B cell (primary cell): ENCODE results near the gene NEGR1. TPM values are rescaled to one million over a fixed set of nuclear protein-coding genes. Genes with fewer than 3 reads are reported as not detected.

Experiments
- ATAC-seq: fragments of 200-7000 bp; cut with Tn5 transposase; one replicate; pipeline ENCODE4 v1.10.0; 2021; ENCODE audit warnings: low read depth, mild to moderate bottlenecking, moderate number of reproducible peaks, moderate library complexity
- CTCF ChIA-PET: fragments of 350-600 bp; sonication (Branson Sonifier 250); formaldehyde crosslinking; loops from one replicate; lab custom pipeline; 2021; ENCODE audit warnings: antibody characterized with exemption, inconsistent platforms; lab: Charles Lee
- POLR2A ChIA-PET: fragments of 350-600 bp; sonication (Branson Sonifier 250); formaldehyde crosslinking; loops from one replicate; lab custom pipeline; 2021; ENCODE audit warnings: antibody characterized with exemption; lab: Charles Lee
- DNase-seq: peaks from one replicate; pipeline ENCODE4 v3.0.0; 2013
- H2AFZ ChIP-seq: 2 replicates; pipeline ENCODE4 v1.6.1; 2012; ENCODE audit warnings: mild to moderate bottlenecking, low read depth, low read length; ENCODE audit not compliant: insufficient read depth, poor library complexity, severe bottlenecking
- H3K27ac ChIP-seq, 2 donors: 1 replicate in 1 of 2; 2 replicates in 1 of 2; pipeline ENCODE4 v1.5.1; 2012 to 2013; ENCODE audit warnings: low read length in 2 of 2, mild to moderate bottlenecking in 2 of 2, moderate library complexity in 1 of 2
- H3K27me3 ChIP-seq, 4 experiments: fragments of 200-600 bp in 1 of 4; sonication (generic) in 1 of 4; replicated peaks in 1 of 4; 1 replicate in 2 of 4; 2 replicates in 2 of 4; pipeline versions ENCODE4 v1.6.1 to v1.7.0; 2013 to 2016; ENCODE audit warnings: low read length in 3 of 4, mild to moderate bottlenecking in 2 of 4, mixed read lengths in 1 of 4, moderate library complexity in 1 of 4; ENCODE audit not compliant: insufficient read depth in 4 of 4, control insufficient read depth in 3 of 4; ENCODE audit errors: control extremely low read depth in 1 of 4
- H3K36me3 ChIP-seq, 2 experiments: replicated peaks in 1 of 2; 1 replicate in 1 of 2; 2 replicates in 1 of 2; pipeline versions ENCODE4 v1.6.1 to v1.7.1; 2013; ENCODE audit warnings: low read length in 1 of 2; ENCODE audit not compliant: insufficient read depth in 2 of 2, control insufficient read depth in 1 of 2; ENCODE audit errors: control extremely low read depth in 1 of 2, extremely low read depth in 1 of 2
- H3K4me1 ChIP-seq, 2 donors: fragments of 200-600 bp in 1 of 2; sonication (generic) in 1 of 2; 1 replicate in 1 of 2; 2 replicates in 1 of 2; pipeline versions ENCODE4 v1.5.1 to v1.6.1; 2013 to 2017; ENCODE audit warnings: low read length in 2 of 2; ENCODE audit not compliant: control insufficient read depth in 2 of 2, insufficient read depth in 2 of 2
- H3K4me2 ChIP-seq: replicated peaks from 2 replicates; pipeline ENCODE3; 2012; ENCODE audit warnings: mild to moderate bottlenecking, low read depth, low read length; ENCODE audit not compliant: poor library complexity, severe bottlenecking
- H3K4me3 ChIP-seq, 5 experiments: fragments of 200-600 bp in 1 of 5; sonication (generic) in 1 of 5; 1 replicate in 3 of 5; 2 replicates in 2 of 5; pipeline versions ENCODE4 v1.5.1 to v1.7.0; 2011 to 2016; ENCODE audit warnings: low read length in 4 of 5, mild to moderate bottlenecking in 4 of 5, low read depth in 2 of 5, control low read depth in 1 of 5, moderate library complexity in 1 of 5; ENCODE audit not compliant: insufficient read depth in 1 of 5; ENCODE audit errors: control extremely low read depth in 1 of 5, extremely low read depth in 1 of 5
- H3K79me2 ChIP-seq: fragments of 200-600 bp; sonication (generic); one replicate; pipeline ENCODE4 v1.6.0; 2016; ENCODE audit warnings: low read length; ENCODE audit not compliant: control insufficient read depth, insufficient read depth
- H3K9ac ChIP-seq: fragments of 200-600 bp; sonication (generic); 2 replicates; pipeline ENCODE4 v1.6.1; 2017; ENCODE audit warnings: mild to moderate bottlenecking, low read length, moderate library complexity
- H3K9me3 ChIP-seq, 3 donors: one replicate each; pipeline versions ENCODE4 v1.6.1 to v1.7.1; 2013; ENCODE audit warnings: low read length in 2 of 3; ENCODE audit not compliant: control insufficient read depth in 2 of 3, insufficient read depth in 1 of 3; ENCODE audit errors: control extremely low read depth in 1 of 3
- H4K20me1 ChIP-seq: 2 replicates; pipeline ENCODE4 v1.6.0; 2012; ENCODE audit warnings: mild to moderate bottlenecking, low read length; ENCODE audit not compliant: insufficient read depth, control insufficient read depth, poor library complexity, severe bottlenecking
- H3K27ac Mint-ChIP-seq: one replicate; pipeline ENCODE4 v1.8.0; 2021; ENCODE audit warnings: mixed read lengths
- H3K27me3 Mint-ChIP-seq: one replicate; pipeline ENCODE4 v1.8.0; 2021; ENCODE audit warnings: mixed read lengths
- H3K4me1 Mint-ChIP-seq: one replicate; pipeline ENCODE4 v1.8.0; 2021; ENCODE audit warnings: mixed read lengths
- H3K4me3 Mint-ChIP-seq: one replicate; pipeline ENCODE4 v1.8.0; 2021; ENCODE audit warnings: mixed read lengths
- H3K9me3 Mint-ChIP-seq: one replicate; pipeline ENCODE4 v1.8.0; 2022; ENCODE audit warnings: mixed read lengths; ENCODE audit not compliant: insufficient read depth
- EZH2 ChIP-seq: IDR thresholded peaks from 2 replicates; pipeline ENCODE4 v1.6.1; 2012; ENCODE audit warnings: borderline replicate concordance, low read depth, mild to moderate bottlenecking, moderate library complexity, low read length; ENCODE audit not compliant: insufficient read depth, poor library complexity, severe bottlenecking
- WGBS: methylation state at CpG from one replicate; pipeline ENCODE4 v1.1.5; 2013; ENCODE audit warnings: missing lambda C conversion rate; ENCODE audit not compliant: insufficient coverage; 5-methylcytosine and 5-hydroxymethylcytosine counted together
- intact Hi-C: fragments of 100-400 bp; cut with micrococcal nuclease; formaldehyde crosslinking; loops from one replicate; pipeline ENCODE4 v1.10.0; 2022
- polyA plus RNA-seq: library from polyadenylated mRNA; depleted of rRNA; stranded (reverse); fragments of >200 nt; gene quantifications from 2 replicates; pipeline ENCODE4 v1.2.3, GENCODE V29; 2012
- total RNA-seq, 2 donors: library from RNA; stranded (reverse); fragments of 120-200 nt in 1 of 2; gene quantifications; 1 replicate in 1 of 2; 2 replicates in 1 of 2; pipeline versions ENCODE4 v1.2.3 to v1.2.4, GENCODE V29; 2013 to 2022
- TF ChIP-seq, protein P1 (sequence below): fragments of 200-600 bp; IDR thresholded peaks from one replicate; pipeline ENCODE4 v1.8.0; 2022; ENCODE audit warnings: antibody characterized with exemption, mild to moderate bottlenecking

The NEGR1 gene
- total and polyA plus RNA-seq, 2 donors (not counting 1 experiment from before 2014, with no cell fraction given): 0.01 TPM; not detected in 1

DNA sequence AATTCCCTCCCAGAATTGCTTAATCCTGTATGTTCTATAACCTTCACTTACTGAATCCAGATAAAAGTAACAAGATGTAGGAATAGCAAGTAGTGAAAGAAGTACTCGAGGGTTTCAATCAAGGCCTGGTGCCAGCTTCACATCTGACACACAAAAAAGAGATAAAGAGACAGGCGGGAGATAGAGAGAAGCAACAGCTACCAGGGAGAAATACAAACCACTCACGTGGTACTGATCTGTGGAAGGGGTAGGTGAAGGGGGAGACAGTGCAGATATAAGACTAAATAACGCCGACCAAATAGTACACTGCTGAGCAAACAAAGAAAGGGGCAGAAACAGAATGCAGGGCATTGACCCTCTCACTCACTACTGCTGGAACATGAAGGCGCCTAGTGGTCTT, 295.2 kb downstream of the NEGR1 start:
- ChIA-PET POLR2A (no interaction called here), CTCF (no interaction called here)
- Mint-ChIP-seq H3K4me3 (no peak overlapping the region), H3K27me3 (no peaks in the 10 kb centered on the region), H3K27ac (no peak overlapping the region), H3K4me1 (no peaks in the 10 kb centered on the region), H3K9me3 (no peaks in the 10 kb centered on the region)
- H4K20me1 ChIP-seq: no peaks in the 10 kb centered on the region
- H3K4me1 ChIP-seq: no peaks in the 10 kb centered on the region
- H3K79me2 ChIP-seq: no peaks in the 10 kb centered on the region
- H3K36me3 ChIP-seq: no peaks in the 10 kb centered on the region
- no peak overlapping the region for H3K4me2 ChIP-seq
- ATAC-seq (no peak), DNase-seq (no peak)
- H2AFZ ChIP-seq: no peak overlapping the region
- intact Hi-C loops: no loop called here
- no peak overlapping the region for H3K4me3 ChIP-seq
- no peak overlapping the region for H3K9ac ChIP-seq
- TF ChIP-seq EZH2: no peak
- TF ChIP-seq, protein P1, sequence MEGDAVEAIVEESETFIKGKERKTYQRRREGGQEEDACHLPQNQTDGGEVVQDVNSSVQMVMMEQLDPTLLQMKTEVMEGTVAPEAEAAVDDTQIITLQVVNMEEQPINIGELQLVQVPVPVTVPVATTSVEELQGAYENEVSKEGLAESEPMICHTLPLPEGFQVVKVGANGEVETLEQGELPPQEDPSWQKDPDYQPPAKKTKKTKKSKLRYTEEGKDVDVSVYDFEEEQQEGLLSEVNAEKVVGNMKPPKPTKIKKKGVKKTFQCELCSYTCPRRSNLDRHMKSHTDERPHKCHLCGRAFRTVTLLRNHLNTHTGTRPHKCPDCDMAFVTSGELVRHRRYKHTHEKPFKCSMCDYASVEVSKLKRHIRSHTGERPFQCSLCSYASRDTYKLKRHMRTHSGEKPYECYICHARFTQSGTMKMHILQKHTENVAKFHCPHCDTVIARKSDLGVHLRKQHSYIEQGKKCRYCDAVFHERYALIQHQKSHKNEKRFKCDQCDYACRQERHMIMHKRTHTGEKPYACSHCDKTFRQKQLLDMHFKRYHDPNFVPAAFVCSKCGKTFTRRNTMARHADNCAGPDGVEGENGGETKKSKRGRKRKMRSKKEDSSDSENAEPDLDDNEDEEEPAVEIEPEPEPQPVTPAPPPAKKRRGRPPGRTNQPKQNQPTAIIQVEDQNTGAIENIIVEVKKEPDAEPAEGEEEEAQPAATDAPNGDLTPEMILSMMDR: no peak
- H3K9me3 ChIP-seq: no peaks in the 10 kb centered on the region
- no peak overlapping the region for H3K27ac ChIP-seq
- H3K27me3 ChIP-seq: no peaks in the 10 kb centered on the region
- WGBS: 90% methylated on average over 5 of the region's 6 CpGs

DNA sequence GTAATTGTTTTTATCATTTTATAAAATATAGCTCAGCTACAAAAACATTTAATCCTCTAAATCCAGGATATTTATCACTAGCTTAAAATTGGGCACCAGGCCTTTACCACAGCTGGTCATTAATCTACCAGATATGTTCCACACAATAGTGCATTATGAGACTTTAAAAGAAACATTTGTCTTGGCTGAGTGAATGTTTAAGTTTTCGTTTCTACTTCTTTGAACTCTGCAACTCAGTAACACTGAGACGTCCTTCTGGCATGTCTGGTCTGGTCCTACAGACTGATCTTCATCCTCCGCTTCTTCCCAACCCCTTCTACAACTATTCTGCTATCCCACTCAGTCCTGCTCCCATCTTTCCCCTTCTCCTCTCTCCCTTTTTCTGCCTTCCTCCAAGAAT, 296.2 kb downstream of the NEGR1 start:
- H3K4me1 Mint-ChIP-seq: no peaks in the 10 kb centered on the region
- no peaks in the 10 kb centered on the region for H3K27me3 Mint-ChIP-seq
- H3K27ac Mint-ChIP-seq: no peak overlapping the region
- H3K9me3 Mint-ChIP-seq: no peaks in the 10 kb centered on the region
- WGBS: 81% methylated on average over 2 of the region's 3 CpGs
- ChIA-PET POLR2A (no interaction called here), CTCF (no interaction called here)
- DNase-seq (no peak), ATAC-seq (no peak)
- no peak overlapping the region for H3K4me2 ChIP-seq
- no peaks in the 10 kb centered on the region for H3K27me3 ChIP-seq
- intact Hi-C loops: no loop called here
- no peaks in the 10 kb centered on the region for H3K9me3 ChIP-seq
- H2AFZ ChIP-seq: no peak overlapping the region
- no peak overlapping the region for H3K4me3 Mint-ChIP-seq
- H3K36me3 ChIP-seq: no peaks in the 10 kb centered on the region
- no peak overlapping the region for H3K4me3 ChIP-seq
- no peak overlapping the region for H3K27ac ChIP-seq
- no peak overlapping the region for H3K9ac ChIP-seq
- H4K20me1 ChIP-seq: no peaks in the 10 kb centered on the region
- H3K4me1 ChIP-seq: no peaks in the 10 kb centered on the region
- H3K79me2 ChIP-seq: no peaks in the 10 kb centered on the region
- TF ChIP-seq EZH2: no peak
- TF ChIP-seq, protein P1: no peak
